ENCODE data around the gene RCAN2.

GRCh38 chr6:46287043-46287442 lies 204.2 kb downstream of the RCAN2 start:
- TF ChIP-seq, protein P1, sequence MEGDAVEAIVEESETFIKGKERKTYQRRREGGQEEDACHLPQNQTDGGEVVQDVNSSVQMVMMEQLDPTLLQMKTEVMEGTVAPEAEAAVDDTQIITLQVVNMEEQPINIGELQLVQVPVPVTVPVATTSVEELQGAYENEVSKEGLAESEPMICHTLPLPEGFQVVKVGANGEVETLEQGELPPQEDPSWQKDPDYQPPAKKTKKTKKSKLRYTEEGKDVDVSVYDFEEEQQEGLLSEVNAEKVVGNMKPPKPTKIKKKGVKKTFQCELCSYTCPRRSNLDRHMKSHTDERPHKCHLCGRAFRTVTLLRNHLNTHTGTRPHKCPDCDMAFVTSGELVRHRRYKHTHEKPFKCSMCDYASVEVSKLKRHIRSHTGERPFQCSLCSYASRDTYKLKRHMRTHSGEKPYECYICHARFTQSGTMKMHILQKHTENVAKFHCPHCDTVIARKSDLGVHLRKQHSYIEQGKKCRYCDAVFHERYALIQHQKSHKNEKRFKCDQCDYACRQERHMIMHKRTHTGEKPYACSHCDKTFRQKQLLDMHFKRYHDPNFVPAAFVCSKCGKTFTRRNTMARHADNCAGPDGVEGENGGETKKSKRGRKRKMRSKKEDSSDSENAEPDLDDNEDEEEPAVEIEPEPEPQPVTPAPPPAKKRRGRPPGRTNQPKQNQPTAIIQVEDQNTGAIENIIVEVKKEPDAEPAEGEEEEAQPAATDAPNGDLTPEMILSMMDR (IDR thresholded peaks at IDR 0.05) = no peak
- TF ChIP-seq EP300 (IDR thresholded peaks at IDR 0.05) (no peak), POLR2AphosphoS5 (IDR thresholded peaks at IDR 0.05) (no peak)

Data from esophagus muscularis mucosa (tissue), 4 donors.